Measurements from ENCODE around the gene SURF6. TPM values are rescaled to one million over a fixed set of nuclear protein-coding genes. Genes with fewer than 3 reads are reported as not detected.

The SURF6 gene
- polyA plus RNA-seq (2013): 14.8 TPM

DNA sequence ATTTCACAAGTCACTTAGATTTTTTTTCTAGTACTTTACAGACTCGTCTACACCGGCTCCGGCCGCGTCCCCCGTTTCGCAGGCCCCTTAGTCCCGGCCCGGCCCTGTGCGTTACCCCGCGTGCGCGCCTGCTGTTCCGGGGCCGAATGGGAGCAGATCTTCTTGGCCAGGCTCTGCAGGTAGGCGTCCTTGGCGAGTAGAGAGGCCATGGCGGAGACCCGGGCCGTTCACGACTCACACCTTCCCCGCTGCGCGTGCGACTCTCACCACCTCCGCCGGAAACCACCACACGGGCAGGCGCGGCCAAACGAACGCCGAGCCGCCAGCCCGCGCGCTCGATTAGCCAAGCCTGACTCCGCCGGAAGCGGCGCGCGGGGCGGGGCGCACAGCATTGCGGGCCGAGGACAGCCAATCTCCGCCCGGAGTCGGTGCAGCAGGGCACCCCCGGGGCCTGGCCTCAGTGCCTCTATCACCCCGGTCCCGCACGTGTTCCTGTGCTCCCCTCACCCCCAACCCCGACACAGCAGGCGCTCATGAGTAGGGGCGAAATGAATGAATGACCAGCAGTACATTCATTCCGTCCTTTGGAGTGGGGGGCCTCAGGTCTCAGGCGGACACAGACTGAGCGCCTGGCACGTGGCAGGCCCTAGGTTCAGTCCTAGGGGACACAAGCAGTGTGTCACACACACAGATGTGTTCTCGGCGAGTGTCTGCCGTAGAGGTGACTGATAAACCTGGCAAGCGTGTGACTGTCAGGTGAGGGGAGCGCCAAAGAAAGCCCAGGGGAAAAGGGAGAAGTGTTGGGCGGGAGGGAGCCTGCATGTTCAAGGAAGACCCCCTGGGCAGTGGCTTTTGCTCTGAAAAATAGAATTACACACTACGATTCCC lies at the start of gene SURF6:
Gene SURF6, minus strand, starts transcription at position 265 of the 888 bp plus-strand sequence. Its CDS starts 56 bp downstream, at position 209.
- peak; percentile 91 to 96 (median 94) for DNase-seq
- Histone ChIP-seq H3K4me3 (ENCODE audit: control insufficient read depth in 1 of 7, extremely low read depth in 1 of 7, insufficient read depth in 4 of 7, low read depth in 2 of 7, low read length in 6 of 7) (peak within 1 kb of the TSS; percentile 62 to 95 (median 83)), H3K27ac (ENCODE audit: insufficient read depth in 1 of 2, low read depth in 1 of 2, low read length in 2 of 2, poor library complexity in 1 of 2, severe bottlenecking in 2 of 2) (peak within 1 kb of the TSS; percentile 58 to 88), H3K4me1 (ENCODE audit: control extremely low read depth in 1 of 4, control insufficient read depth in 4 of 4, insufficient read depth in 4 of 4, low read length in 3 of 4) (peaks cover 7 to 48% (median 44%) of the 10 kb centered on the region in 4 experiments), H3K36me3 (ENCODE audit: control insufficient read depth in 4 of 4, insufficient read depth in 4 of 4, low read length in 3 of 4) (peaks cover 12 to 61% (median 32%) of the 10 kb centered on the region in 4 experiments), H3K27me3 (replicated peaks in 2 of 5; ENCODE audit: control insufficient read depth in 4 of 5, insufficient read depth in 5 of 5, low read length in 4 of 5) (no peaks in the 10 kb centered on the region), H3K9me3 (ENCODE audit: control extremely low read depth in 1 of 5, control insufficient read depth in 4 of 5, insufficient read depth in 2 of 5, low read depth in 1 of 5, low read length in 4 of 5) (no peaks in the 10 kb centered on the region)
- 8% methylated on average over 46 of the region's 70 CpGs for WGBS (ENCODE audit: insufficient coverage)
- POLR2A ChIA-PET: interaction anchor here (0.6 kb wide), 3 partner anchors 16 to 156 kb away, joined by 4 to 7 read pairs (median 4); partner anchors contain the start of genes STKLD1 and SURF4
- CTCF ChIA-PET: interaction anchor here (0.6 to 2.0 kb wide), 3 partner anchors 15 to 150 kb away, joined by 3 to 7 read pairs (median 3); no protein-coding TSS in a partner anchor

DNA sequence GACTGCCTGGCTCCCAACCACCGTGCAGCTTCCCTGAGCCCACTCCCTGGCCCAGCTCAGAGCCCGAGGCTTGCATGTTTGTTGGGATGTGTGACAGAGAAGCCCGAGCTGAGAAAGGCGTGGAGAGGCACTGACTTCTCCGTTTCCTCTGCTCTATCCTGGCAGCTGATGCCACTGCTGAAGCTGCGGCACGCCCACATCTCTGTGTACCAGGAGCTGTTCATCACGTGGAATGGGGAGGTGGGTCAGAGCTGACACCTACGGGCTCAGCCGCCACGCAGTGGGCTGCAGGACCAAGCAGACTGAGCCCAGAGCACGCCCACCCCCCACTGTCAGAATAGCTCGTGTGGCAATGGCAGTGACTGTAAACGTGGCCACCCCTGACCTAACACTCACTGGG lies 49.5 kb upstream of the SURF6 start:
- no peaks in the 10 kb centered on the region for H3K4me1 ChIP-seq (ENCODE audit: control extremely low read depth in 1 of 4, control insufficient read depth in 4 of 4, insufficient read depth in 4 of 4, low read length in 3 of 4)
- H3K4me3 ChIP-seq (ENCODE audit: control insufficient read depth in 1 of 7, extremely low read depth in 1 of 7, insufficient read depth in 4 of 7, low read depth in 2 of 7, low read length in 6 of 7): no peak overlapping the region
- H3K36me3 ChIP-seq (ENCODE audit: control insufficient read depth in 4 of 4, insufficient read depth in 4 of 4, low read length in 3 of 4): no peaks in the 10 kb centered on the region
- whole genome bisulfite sequencing (ENCODE audit: insufficient coverage): 94% methylated on average over 11 of the region's 14 CpGs
- H3K27ac ChIP-seq (ENCODE audit: insufficient read depth in 1 of 2, low read depth in 1 of 2, low read length in 2 of 2, poor library complexity in 1 of 2, severe bottlenecking in 2 of 2): no peak overlapping the region
- CTCF ChIA-PET: interaction anchor here (1.0 to 1.4 kb wide), 3 partner anchors 10 to 98 kb away, joined by 3 read pairs; no protein-coding TSS in a partner anchor
- no peaks in the 10 kb centered on the region for H3K27me3 ChIP-seq (replicated peaks in 2 of 5; ENCODE audit: control insufficient read depth in 4 of 5, insufficient read depth in 5 of 5, low read length in 4 of 5)
- POLR2A ChIA-PET: no interaction called here
- DNase-seq: no peak
- H3K9me3 ChIP-seq (ENCODE audit: control extremely low read depth in 1 of 5, control insufficient read depth in 4 of 5, insufficient read depth in 2 of 5, low read depth in 1 of 5, low read length in 4 of 5): no peaks in the 10 kb centered on the region

DNA sequence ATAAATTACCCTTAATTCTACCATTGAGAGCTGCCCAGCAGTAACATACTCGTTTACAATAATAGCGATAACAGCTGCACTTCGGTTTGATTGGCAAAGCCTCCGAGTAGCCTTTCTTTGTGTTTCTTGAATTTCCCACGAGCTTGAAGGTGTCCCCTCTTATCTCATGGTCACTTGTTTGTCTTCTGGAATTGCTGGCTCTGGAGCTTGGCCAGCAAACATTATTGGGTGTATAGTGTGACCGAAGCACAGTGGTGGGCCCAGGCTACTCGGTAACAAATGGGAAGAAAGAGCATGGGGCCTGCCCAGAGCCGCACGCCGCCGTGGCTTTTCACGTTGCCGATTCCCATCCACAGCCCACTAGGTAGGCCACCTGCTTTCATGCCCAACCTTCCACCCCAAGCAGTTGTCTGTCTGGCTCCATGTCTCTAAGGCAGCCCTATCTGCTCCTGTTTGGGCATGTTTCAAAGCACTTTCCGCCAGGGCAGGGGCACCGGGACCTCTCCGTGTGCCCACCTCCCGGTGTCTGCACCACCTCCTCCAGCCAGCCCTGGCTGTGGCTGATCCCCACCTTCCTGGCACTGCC lies 48.8 kb upstream of the SURF6 start:
- Histone ChIP-seq H3K36me3 (ENCODE audit: control insufficient read depth in 4 of 4, insufficient read depth in 4 of 4, low read length in 3 of 4) (no peaks in the 10 kb centered on the region), H3K27me3 (replicated peaks in 2 of 5; ENCODE audit: control insufficient read depth in 4 of 5, insufficient read depth in 5 of 5, low read length in 4 of 5) (no peaks in the 10 kb centered on the region), H3K27ac (ENCODE audit: insufficient read depth in 1 of 2, low read depth in 1 of 2, low read length in 2 of 2, poor library complexity in 1 of 2, severe bottlenecking in 2 of 2) (no peak overlapping the region), H3K4me1 (ENCODE audit: control extremely low read depth in 1 of 4, control insufficient read depth in 4 of 4, insufficient read depth in 4 of 4, low read length in 3 of 4) (no peaks in the 10 kb centered on the region), H3K9me3 (ENCODE audit: control extremely low read depth in 1 of 5, control insufficient read depth in 4 of 5, insufficient read depth in 2 of 5, low read depth in 1 of 5, low read length in 4 of 5) (no peaks in the 10 kb centered on the region), H3K4me3 (ENCODE audit: control insufficient read depth in 1 of 7, extremely low read depth in 1 of 7, insufficient read depth in 4 of 7, low read depth in 2 of 7, low read length in 6 of 7) (no peak overlapping the region)
- no peak for DNase-seq
- ChIA-PET CTCF (interaction anchor here (1.0 to 1.4 kb wide), 3 partner anchors 11 to 31 kb away, joined by 3 read pairs; no protein-coding TSS in a partner anchor), POLR2A (no interaction called here)
- 98% methylated on average over 9 of the region's 17 CpGs for WGBS (ENCODE audit: insufficient coverage)

DNA sequence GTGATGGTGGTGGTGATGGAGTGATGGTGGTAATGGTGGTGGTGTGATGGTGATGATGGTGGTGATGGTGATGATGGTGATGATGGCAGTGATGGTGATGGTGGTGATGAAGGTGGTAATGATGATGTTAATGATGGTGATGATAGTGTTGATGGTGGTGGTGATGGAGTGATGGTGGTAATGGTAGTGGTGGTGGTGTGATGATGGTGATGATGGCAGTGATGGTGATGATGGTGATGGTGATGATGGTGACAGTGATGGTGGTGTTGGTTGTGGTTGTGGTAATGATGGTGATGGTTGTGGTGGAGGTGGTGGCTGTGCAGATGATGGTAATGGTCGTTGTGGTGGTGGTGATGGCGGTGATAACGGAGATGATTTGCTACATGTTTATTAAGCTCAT lies 47.5 kb upstream of the SURF6 start:
- Histone ChIP-seq H3K4me1 (ENCODE audit: control extremely low read depth in 1 of 4, control insufficient read depth in 4 of 4, insufficient read depth in 4 of 4, low read length in 3 of 4) (no peaks in the 10 kb centered on the region), H3K27ac (ENCODE audit: insufficient read depth in 1 of 2, low read depth in 1 of 2, low read length in 2 of 2, poor library complexity in 1 of 2, severe bottlenecking in 2 of 2) (no peak overlapping the region), H3K4me3 (ENCODE audit: control insufficient read depth in 1 of 7, extremely low read depth in 1 of 7, insufficient read depth in 4 of 7, low read depth in 2 of 7, low read length in 6 of 7) (no peak overlapping the region), H3K27me3 (replicated peaks in 2 of 5; ENCODE audit: control insufficient read depth in 4 of 5, insufficient read depth in 5 of 5, low read length in 4 of 5) (no peaks in the 10 kb centered on the region), H3K9me3 (ENCODE audit: control extremely low read depth in 1 of 5, control insufficient read depth in 4 of 5, insufficient read depth in 2 of 5, low read depth in 1 of 5, low read length in 4 of 5) (no peaks in the 10 kb centered on the region), H3K36me3 (ENCODE audit: control insufficient read depth in 4 of 4, insufficient read depth in 4 of 4, low read length in 3 of 4) (no peaks in the 10 kb centered on the region)
- CTCF ChIA-PET: interaction anchor here (1.0 kb wide), 1 partner anchor 33 kb away, joined by 3 read pairs; no protein-coding TSS in a partner anchor
- 100% methylated on average over 2 of the region's 3 CpGs for WGBS (ENCODE audit: insufficient coverage)
- POLR2A ChIA-PET: no interaction called here
- DNase-seq: no peak

DNA sequence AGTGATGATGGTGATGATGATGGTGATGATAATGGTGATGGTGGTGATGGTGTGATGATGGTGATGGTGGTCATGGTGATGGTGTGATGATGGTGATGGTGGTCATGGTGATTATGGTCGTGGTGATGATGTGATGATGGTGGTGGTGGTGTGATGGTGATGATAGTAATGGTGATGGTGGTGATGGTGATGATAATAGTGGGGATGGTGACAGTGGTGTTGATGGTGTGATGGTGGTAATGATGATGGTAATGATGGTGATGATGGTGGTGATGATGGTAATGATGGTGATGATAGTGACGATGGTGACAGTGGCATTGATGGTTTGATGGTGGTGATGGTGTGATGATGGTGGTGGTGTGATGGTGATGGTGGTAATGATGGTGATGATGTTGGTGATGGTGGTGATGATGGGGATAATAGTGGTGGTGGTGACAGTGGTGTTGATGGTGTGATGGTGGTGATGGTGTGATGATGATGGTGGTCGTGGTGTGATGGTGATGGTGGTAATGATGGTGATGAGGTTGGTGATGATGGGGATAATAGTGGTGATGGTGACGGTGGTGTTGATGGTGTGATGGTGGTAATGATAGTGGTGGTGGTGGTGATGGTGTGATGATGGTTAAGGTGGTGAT lies 46.6 kb upstream of the SURF6 start:
- no peak overlapping the region for H3K4me3 ChIP-seq (ENCODE audit: control insufficient read depth in 1 of 7, extremely low read depth in 1 of 7, insufficient read depth in 4 of 7, low read depth in 2 of 7, low read length in 6 of 7)
- 94% methylated on average over 4 of the region's 4 CpGs for WGBS (ENCODE audit: insufficient coverage)
- H3K4me1 ChIP-seq (ENCODE audit: control extremely low read depth in 1 of 4, control insufficient read depth in 4 of 4, insufficient read depth in 4 of 4, low read length in 3 of 4): no peaks in the 10 kb centered on the region
- no peaks in the 10 kb centered on the region for H3K27me3 ChIP-seq (replicated peaks in 2 of 5; ENCODE audit: control insufficient read depth in 4 of 5, insufficient read depth in 5 of 5, low read length in 4 of 5)
- ChIA-PET POLR2A (no interaction called here), CTCF (no interaction called here)
- H3K27ac ChIP-seq (ENCODE audit: insufficient read depth in 1 of 2, low read depth in 1 of 2, low read length in 2 of 2, poor library complexity in 1 of 2, severe bottlenecking in 2 of 2): no peak overlapping the region
- no peaks in the 10 kb centered on the region for H3K36me3 ChIP-seq (ENCODE audit: control insufficient read depth in 4 of 4, insufficient read depth in 4 of 4, low read length in 3 of 4)
- peaks cover 0 to 1% (median 0%) of the 10 kb centered on the region in 5 experiments for H3K9me3 ChIP-seq (ENCODE audit: control extremely low read depth in 1 of 5, control insufficient read depth in 4 of 5, insufficient read depth in 2 of 5, low read depth in 1 of 5, low read length in 4 of 5)
- DNase-seq: no peak

DNA sequence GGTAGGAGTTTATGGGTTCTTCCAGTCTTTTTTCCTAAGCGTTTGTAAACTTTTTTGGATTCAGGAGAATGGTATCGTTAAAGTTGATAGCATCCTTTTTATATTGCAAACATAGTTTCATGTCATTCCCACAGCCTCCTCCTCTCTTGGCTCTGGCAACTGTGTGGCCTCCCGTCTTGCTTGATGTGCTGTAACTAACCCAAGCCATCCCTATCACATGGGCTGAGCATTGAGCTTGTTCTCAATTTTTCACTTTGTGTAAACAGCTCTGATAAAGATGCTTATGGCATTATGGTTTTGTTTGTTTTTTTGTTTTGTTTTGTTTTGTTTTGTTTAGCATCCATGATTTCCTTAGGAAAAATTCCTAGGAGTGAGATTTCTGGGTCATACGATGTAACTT lies 44.7 kb upstream of the SURF6 start:
- no peaks in the 10 kb centered on the region for H3K27me3 ChIP-seq (replicated peaks in 2 of 5; ENCODE audit: control insufficient read depth in 4 of 5, insufficient read depth in 5 of 5, low read length in 4 of 5)
- POLR2A ChIA-PET: interaction anchor here (0.6 kb wide), 1 partner anchor 62 kb away, joined by 3 read pairs; no protein-coding TSS in a partner anchor

More for the DNA sequence above, 44.7 kb upstream of the SURF6 start:
- WGBS (ENCODE audit: insufficient coverage): 92% methylated on average over 2 of the region's 4 CpGs
- Histone ChIP-seq H3K36me3 (ENCODE audit: control insufficient read depth in 4 of 4, insufficient read depth in 4 of 4, low read length in 3 of 4) (no peaks in the 10 kb centered on the region), H3K4me3 (ENCODE audit: control insufficient read depth in 1 of 7, extremely low read depth in 1 of 7, insufficient read depth in 4 of 7, low read depth in 2 of 7, low read length in 6 of 7) (no peak overlapping the region), H3K4me1 (ENCODE audit: control extremely low read depth in 1 of 4, control insufficient read depth in 4 of 4, insufficient read depth in 4 of 4, low read length in 3 of 4) (peaks cover 0 to 9% (median 8%) of the 10 kb centered on the region in 4 experiments), H3K9me3 (ENCODE audit: control extremely low read depth in 1 of 5, control insufficient read depth in 4 of 5, insufficient read depth in 2 of 5, low read depth in 1 of 5, low read length in 4 of 5) (peaks cover 0 to 1% (median 0%) of the 10 kb centered on the region in 5 experiments), H3K27ac (ENCODE audit: insufficient read depth in 1 of 2, low read depth in 1 of 2, low read length in 2 of 2, poor library complexity in 1 of 2, severe bottlenecking in 2 of 2) (no peak overlapping the region)
- DNase-seq: no peak
- CTCF ChIA-PET: interaction anchor here (1.2 kb wide), 1 partner anchor 50 kb away, joined by 3 read pairs; no protein-coding TSS in a partner anchor
